ENCODE results near the gene OR6C76.

DNA sequence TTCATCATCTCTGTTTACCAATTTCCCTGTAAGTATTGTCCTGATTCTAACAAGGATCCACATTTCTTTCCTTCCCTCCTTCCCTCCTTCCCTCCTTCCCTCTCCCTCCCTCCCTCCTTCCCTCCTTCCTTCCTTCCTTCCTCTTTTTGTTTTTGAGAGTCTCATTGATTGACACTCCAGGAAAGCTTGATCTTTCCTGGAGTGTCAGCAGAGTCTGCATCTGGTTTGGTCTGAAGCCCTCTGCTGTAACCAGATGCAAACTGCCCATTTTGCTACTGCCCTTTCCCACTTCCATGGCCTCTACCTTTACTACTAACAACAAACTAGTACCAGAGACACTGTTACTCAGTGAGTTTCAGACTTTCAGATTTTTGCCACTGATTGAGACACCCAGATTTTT lies 40.2 kb upstream of the OR6C76 start:
- TF ChIP-seq, protein P1, sequence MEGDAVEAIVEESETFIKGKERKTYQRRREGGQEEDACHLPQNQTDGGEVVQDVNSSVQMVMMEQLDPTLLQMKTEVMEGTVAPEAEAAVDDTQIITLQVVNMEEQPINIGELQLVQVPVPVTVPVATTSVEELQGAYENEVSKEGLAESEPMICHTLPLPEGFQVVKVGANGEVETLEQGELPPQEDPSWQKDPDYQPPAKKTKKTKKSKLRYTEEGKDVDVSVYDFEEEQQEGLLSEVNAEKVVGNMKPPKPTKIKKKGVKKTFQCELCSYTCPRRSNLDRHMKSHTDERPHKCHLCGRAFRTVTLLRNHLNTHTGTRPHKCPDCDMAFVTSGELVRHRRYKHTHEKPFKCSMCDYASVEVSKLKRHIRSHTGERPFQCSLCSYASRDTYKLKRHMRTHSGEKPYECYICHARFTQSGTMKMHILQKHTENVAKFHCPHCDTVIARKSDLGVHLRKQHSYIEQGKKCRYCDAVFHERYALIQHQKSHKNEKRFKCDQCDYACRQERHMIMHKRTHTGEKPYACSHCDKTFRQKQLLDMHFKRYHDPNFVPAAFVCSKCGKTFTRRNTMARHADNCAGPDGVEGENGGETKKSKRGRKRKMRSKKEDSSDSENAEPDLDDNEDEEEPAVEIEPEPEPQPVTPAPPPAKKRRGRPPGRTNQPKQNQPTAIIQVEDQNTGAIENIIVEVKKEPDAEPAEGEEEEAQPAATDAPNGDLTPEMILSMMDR (IDR thresholded peaks at IDR 0.05) = no peak
- no peak for TF ChIP-seq POLR2A (IDR thresholded peaks at IDR 0.05)

Measured in esophagus squamous epithelium (tissue), 4 donors.